Measurements from ENCODE around the gene SLC6A9. TPM values are rescaled to one million over a fixed set of nuclear protein-coding genes. Genes with fewer than 3 reads are reported as not detected.

The SLC6A9 gene
- total RNA-seq, 3 donors from 2014 or later (not counting 1 experiment from before 2014, with no cell fraction given) = 0.29 to 0.55 TPM; not detected in 1

GRCh38 chr1:44077421-44077820 is 46.2 kb upstream of the SLC6A9 start:
- no peak overlapping the region for H3K4me3 Mint-ChIP-seq
- no peaks in the 10 kb centered on the region for H3K36me3 ChIP-seq (ENCODE audit: control insufficient read depth, insufficient read depth, low read length)
- no peaks in the 10 kb centered on the region for H3K9me3 Mint-ChIP-seq
- H3K27ac Mint-ChIP-seq = no peak overlapping the region
- no peaks in the 10 kb centered on the region for H3K27me3 ChIP-seq (ENCODE audit: control insufficient read depth, insufficient read depth, low read length)
- H3K36me3 Mint-ChIP-seq = no peaks in the 10 kb centered on the region
- no peaks in the 10 kb centered on the region for H3K4me1 ChIP-seq (ENCODE audit: control insufficient read depth, insufficient read depth, low read length)
- H3K9me3 ChIP-seq (ENCODE audit: control insufficient read depth, insufficient read depth, low read length) = no peaks in the 10 kb centered on the region
- TF ChIP-seq, protein P1, sequence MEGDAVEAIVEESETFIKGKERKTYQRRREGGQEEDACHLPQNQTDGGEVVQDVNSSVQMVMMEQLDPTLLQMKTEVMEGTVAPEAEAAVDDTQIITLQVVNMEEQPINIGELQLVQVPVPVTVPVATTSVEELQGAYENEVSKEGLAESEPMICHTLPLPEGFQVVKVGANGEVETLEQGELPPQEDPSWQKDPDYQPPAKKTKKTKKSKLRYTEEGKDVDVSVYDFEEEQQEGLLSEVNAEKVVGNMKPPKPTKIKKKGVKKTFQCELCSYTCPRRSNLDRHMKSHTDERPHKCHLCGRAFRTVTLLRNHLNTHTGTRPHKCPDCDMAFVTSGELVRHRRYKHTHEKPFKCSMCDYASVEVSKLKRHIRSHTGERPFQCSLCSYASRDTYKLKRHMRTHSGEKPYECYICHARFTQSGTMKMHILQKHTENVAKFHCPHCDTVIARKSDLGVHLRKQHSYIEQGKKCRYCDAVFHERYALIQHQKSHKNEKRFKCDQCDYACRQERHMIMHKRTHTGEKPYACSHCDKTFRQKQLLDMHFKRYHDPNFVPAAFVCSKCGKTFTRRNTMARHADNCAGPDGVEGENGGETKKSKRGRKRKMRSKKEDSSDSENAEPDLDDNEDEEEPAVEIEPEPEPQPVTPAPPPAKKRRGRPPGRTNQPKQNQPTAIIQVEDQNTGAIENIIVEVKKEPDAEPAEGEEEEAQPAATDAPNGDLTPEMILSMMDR (IDR thresholded peaks at IDR 0.05) = no peak
- no peak overlapping the region for H3K27ac ChIP-seq (ENCODE audit: low read length)
- H3K27me3 Mint-ChIP-seq (ENCODE audit: low read depth in 2 of 2) = peaks cover 19 to 22% of the 10 kb centered on the region in 2 donors
- no peak for DNase-seq
- WGBS (ENCODE audit: insufficient coverage) = 87% methylated on average over 4 of the region's 5 CpGs
- H3K4me3 ChIP-seq (ENCODE audit: low read length) = no peak overlapping the region
- no peaks in the 10 kb centered on the region for H3K4me1 Mint-ChIP-seq
- ATAC-seq = no peak
- intact Hi-C loops (cut with micrococcal nuclease) = no loop called here

DNA sequence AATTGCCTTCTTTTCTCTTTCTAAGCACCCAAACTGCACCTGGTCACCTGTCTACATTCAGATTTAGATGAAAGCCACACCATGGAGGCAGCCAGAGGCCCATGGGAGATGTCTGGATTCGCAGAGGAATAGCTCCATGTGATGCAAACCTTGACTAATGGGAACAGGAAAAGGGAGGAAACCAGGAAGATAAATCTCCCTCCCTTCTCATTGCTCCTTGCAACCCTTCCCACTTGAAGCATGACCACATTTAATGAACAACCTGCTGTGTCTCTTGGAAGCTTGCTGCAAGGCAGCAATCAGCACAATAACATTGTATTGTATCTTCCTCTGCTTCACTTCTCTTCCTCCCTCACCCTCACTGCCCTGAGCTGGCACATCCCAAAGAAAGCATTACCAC is 44.8 kb upstream of the SLC6A9 start:
- Histone ChIP-seq H3K4me1 (ENCODE audit: control insufficient read depth, insufficient read depth, low read length) (no peaks in the 10 kb centered on the region), H3K27me3 (ENCODE audit: control insufficient read depth, insufficient read depth, low read length) (no peaks in the 10 kb centered on the region), H3K9me3 (ENCODE audit: control insufficient read depth, insufficient read depth, low read length) (no peaks in the 10 kb centered on the region), H3K4me3 (ENCODE audit: low read length) (no peak overlapping the region), H3K27ac (ENCODE audit: low read length) (no peak overlapping the region), H3K36me3 (ENCODE audit: control insufficient read depth, insufficient read depth, low read length) (no peaks in the 10 kb centered on the region)
- intact Hi-C loops (cut with micrococcal nuclease) = no loop called here
- no peak overlapping the region for H3K27ac Mint-ChIP-seq
- TF ChIP-seq, protein P1 (IDR thresholded peaks at IDR 0.05) = no peak
- no peaks in the 10 kb centered on the region for H3K4me1 Mint-ChIP-seq
- no peaks in the 10 kb centered on the region for H3K36me3 Mint-ChIP-seq
- H3K4me3 Mint-ChIP-seq = no peak overlapping the region
- ATAC-seq = no peak
- H3K27me3 Mint-ChIP-seq (ENCODE audit: low read depth in 2 of 2) = peaks cover 19 to 22% of the 10 kb centered on the region in 2 donors
- DNase-seq = no peak
- H3K9me3 Mint-ChIP-seq = no peaks in the 10 kb centered on the region
- WGBS (ENCODE audit: insufficient coverage) = 100% methylated on average over 1 of the region's 1 CpG

DNA sequence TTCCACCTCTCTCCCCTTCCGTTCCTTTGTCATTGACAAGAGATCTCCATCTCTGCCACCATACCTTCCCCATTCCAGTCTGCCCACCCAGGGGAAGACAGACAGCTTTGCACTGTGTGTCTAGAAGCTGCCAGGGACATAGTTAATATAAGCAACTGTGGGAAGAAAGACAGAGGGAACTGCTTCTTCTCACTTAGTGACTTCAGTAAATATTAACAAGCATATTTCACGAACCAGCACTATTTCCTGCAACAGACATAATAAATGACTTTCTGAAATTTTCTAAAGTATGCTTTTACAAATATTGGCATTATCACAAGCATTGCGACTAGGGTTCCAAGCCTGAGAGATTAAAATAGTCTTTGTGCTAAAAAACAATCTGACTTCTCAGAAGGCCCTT is 43.2 kb upstream of the SLC6A9 start:
- TF ChIP-seq, protein P1 (IDR thresholded peaks at IDR 0.05) = no peak
- no peak overlapping the region for H3K27ac Mint-ChIP-seq
- WGBS (ENCODE audit: insufficient coverage) = 76% methylated on average over 3 of the region's 3 CpGs
- H3K36me3 Mint-ChIP-seq = no peaks in the 10 kb centered on the region
- H3K9me3 Mint-ChIP-seq = no peaks in the 10 kb centered on the region
- Histone ChIP-seq H3K27ac (ENCODE audit: low read length) (no peak overlapping the region), H3K4me3 (ENCODE audit: low read length) (no peak overlapping the region), H3K9me3 (ENCODE audit: control insufficient read depth, insufficient read depth, low read length) (no peaks in the 10 kb centered on the region), H3K4me1 (ENCODE audit: control insufficient read depth, insufficient read depth, low read length) (no peaks in the 10 kb centered on the region), H3K27me3 (ENCODE audit: control insufficient read depth, insufficient read depth, low read length) (no peaks in the 10 kb centered on the region), H3K36me3 (ENCODE audit: control insufficient read depth, insufficient read depth, low read length) (no peaks in the 10 kb centered on the region)
- ATAC-seq = no peak
- H3K4me1 Mint-ChIP-seq = no peaks in the 10 kb centered on the region
- intact Hi-C loops (cut with micrococcal nuclease) = no loop called here
- H3K27me3 Mint-ChIP-seq (ENCODE audit: low read depth in 2 of 2) = peaks cover 18 to 22% of the 10 kb centered on the region in 2 donors
- no peak for DNase-seq
- H3K4me3 Mint-ChIP-seq = no peak overlapping the region

DNA sequence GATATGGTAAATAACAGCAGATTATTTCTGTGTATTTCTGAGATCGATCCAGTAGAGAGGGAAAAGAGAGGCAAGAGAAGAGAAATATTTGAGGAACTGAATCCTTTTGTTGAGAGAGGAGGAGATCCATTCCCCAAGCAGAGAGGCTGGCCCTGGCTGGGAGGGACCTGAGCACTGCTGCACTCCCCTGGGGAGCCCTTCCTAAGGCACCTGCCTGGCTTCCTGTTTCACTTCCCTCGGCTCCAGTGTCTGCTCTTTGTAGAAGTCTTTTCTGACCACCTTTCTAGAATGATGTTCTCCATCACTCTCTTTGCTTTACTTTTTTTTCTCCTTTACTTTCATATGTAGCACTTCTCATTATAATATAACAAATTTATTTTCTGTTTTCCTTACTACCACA is 42.3 kb upstream of the SLC6A9 start:
- 25% methylated on average over 2 of the region's 2 CpGs for WGBS (ENCODE audit: insufficient coverage)
- TF ChIP-seq, protein P1 (IDR thresholded peaks at IDR 0.05) = no peak
- Histone ChIP-seq H3K4me1 (ENCODE audit: control insufficient read depth, insufficient read depth, low read length) (peaks cover 7% of the 10 kb centered on the region), H3K4me3 (ENCODE audit: low read length) (no peak overlapping the region), H3K9me3 (ENCODE audit: control insufficient read depth, insufficient read depth, low read length) (no peaks in the 10 kb centered on the region), H3K27ac (ENCODE audit: low read length) (no peak overlapping the region), H3K27me3 (ENCODE audit: control insufficient read depth, insufficient read depth, low read length) (no peaks in the 10 kb centered on the region), H3K36me3 (ENCODE audit: control insufficient read depth, insufficient read depth, low read length) (no peaks in the 10 kb centered on the region)
- H3K36me3 Mint-ChIP-seq = no peaks in the 10 kb centered on the region
- H3K4me3 Mint-ChIP-seq = no peak overlapping the region
- no peaks in the 10 kb centered on the region for H3K9me3 Mint-ChIP-seq
- DNase-seq (no peak), ATAC-seq (no peak)
- H3K4me1 Mint-ChIP-seq = no peaks in the 10 kb centered on the region
- intact Hi-C loops (cut with micrococcal nuclease) = no loop called here
- H3K27ac Mint-ChIP-seq = no peak overlapping the region
- H3K27me3 Mint-ChIP-seq (ENCODE audit: low read depth in 2 of 2) = peaks cover 9 to 25% of the 10 kb centered on the region in 2 donors
